ENCODE measurements around the gene RHPN2. TPM values are rescaled to one million over a fixed set of nuclear protein-coding genes. Genes with fewer than 3 reads are reported as not detected.

RHPN2 gene
- total RNA-seq, 1 experiment from 2014 or later: 32.8 TPM

DNA sequence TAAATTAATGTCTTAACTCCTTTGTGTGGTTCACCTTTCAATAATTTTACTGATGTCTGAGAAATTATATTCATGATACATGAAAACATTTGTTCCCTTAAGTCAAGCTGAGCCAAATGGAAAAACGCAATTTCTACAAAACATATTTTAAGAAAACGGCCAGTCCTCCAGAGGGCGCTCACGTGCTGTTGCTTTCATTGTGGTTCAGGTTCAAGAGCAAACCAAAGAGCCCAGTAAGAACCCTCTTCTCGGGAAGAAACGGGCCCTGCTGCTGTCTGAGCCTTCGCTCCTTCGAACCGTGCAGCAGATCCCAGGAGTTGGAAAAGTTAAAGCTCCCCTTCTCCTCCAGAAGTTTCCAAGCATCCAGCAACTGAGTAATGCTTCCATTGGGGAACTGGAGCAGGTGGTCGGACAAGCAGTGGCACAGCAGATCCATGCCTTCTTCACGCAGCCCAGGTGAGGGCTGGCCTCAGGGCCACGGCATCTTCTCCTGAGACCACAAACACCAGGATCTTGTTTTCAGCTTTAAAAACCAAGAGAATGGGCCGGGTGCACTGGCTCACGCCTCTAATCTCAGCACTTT, 88.4 kb downstream of the RHPN2 start:
- H3K36me3 ChIP-seq (ENCODE audit: low read depth, low read length): peaks cover 3% of the 10 kb centered on the region; the same call in 1 of the 2 replicates
- peaks cover 4% of the 10 kb centered on the region for H3K79me2 ChIP-seq (ENCODE audit: low read length)
- ATAC-seq: no peak
- H3K9me2 ChIP-seq (replicated peaks; ENCODE audit: low read length): no peaks in the 10 kb centered on the region
- TF ChIP-seq EZH2 (IDR thresholded peaks at IDR 0.05; ENCODE audit: low read length, unreplicated experiment): no peak
- TF ChIP-seq EZH2phosphoT487 (IDR thresholded peaks at IDR 0.05; ENCODE audit: borderline replicate concordance, low read length): no peak
- TF ChIP-seq, protein P1, sequence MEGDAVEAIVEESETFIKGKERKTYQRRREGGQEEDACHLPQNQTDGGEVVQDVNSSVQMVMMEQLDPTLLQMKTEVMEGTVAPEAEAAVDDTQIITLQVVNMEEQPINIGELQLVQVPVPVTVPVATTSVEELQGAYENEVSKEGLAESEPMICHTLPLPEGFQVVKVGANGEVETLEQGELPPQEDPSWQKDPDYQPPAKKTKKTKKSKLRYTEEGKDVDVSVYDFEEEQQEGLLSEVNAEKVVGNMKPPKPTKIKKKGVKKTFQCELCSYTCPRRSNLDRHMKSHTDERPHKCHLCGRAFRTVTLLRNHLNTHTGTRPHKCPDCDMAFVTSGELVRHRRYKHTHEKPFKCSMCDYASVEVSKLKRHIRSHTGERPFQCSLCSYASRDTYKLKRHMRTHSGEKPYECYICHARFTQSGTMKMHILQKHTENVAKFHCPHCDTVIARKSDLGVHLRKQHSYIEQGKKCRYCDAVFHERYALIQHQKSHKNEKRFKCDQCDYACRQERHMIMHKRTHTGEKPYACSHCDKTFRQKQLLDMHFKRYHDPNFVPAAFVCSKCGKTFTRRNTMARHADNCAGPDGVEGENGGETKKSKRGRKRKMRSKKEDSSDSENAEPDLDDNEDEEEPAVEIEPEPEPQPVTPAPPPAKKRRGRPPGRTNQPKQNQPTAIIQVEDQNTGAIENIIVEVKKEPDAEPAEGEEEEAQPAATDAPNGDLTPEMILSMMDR (conservative IDR thresholded peaks at IDR 0.05; ENCODE audit: low read depth, low read length): peak; percentile 84
- no peaks in the 10 kb centered on the region for H3K9me3 ChIP-seq (ENCODE audit: low read length)
- ChIA-PET POLR2A (ENCODE audit: unreplicated experiment) (no interaction called here), CTCF (no interaction called here)
- no peaks in the 10 kb centered on the region for H3K27me3 ChIP-seq (ENCODE audit: low read length)
- H3K27ac ChIP-seq (ENCODE audit: low read length): no peak overlapping the region
- H3K4me1 ChIP-seq (ENCODE audit: insufficient read depth, low read length): no peaks in the 10 kb centered on the region
- peak; percentile 73 for DNase-seq
- no peak overlapping the region for H3K4me3 ChIP-seq (ENCODE audit: low read length)
- H2AFZ ChIP-seq (ENCODE audit: low read length): no peak overlapping the region
- no peaks in the 10 kb centered on the region for H3F3A ChIP-seq (ENCODE audit: low read length, unreplicated experiment)
- no peaks in the 10 kb centered on the region for H4K20me1 ChIP-seq (ENCODE audit: low read length)
- no TSS peak for BruUV-seq (replicated peaks)
- intact Hi-C loops (cut with micrococcal nuclease): loop anchor here (1.0 to 10.0 kb wide), 2 partner anchors 98 to 143 kb away; no protein-coding TSS in a partner anchor
- H3K4me2 ChIP-seq (ENCODE audit: low read length): no peak overlapping the region
- no peak overlapping the region for H3K9ac ChIP-seq (ENCODE audit: low read length)

- intact Hi-C loops (cut with micrococcal nuclease): loop anchor here (5.0 to 10.0 kb wide), 3 partner anchors 103 to 280 kb away; partner anchors contain the start of gene NUDT19
- H3K27ac ChIP-seq (ENCODE audit: low read length): peak within 1 kb of the TSS; percentile 36; the same call in 1 of the 2 replicates
- POLR2A ChIA-PET (ENCODE audit: unreplicated experiment): interaction anchor here (0.6 kb wide), 1 partner anchor 330 kb away, joined by 5 read pairs; the partner anchor contains the start of gene CEBPA
Observed at GRCh38 chr19:32971715-32972540, 92.8 kb downstream of the RHPN2 start, which contains the start of the genes CEP89 and FAAP24. Gene CEP89, minus strand, starts transcription at chr19:32971958. Its CDS starts 84 bp downstream, at chr19:32971874. Gene FAAP24, plus strand, starts transcription at chr19:32972242. Its CDS starts 955 bp downstream, at chr19:32973197.

More at GRCh38 chr19:32971715-32972540, 92.8 kb downstream of the RHPN2 start, which contains the start of the genes CEP89 and FAAP24:
- H3K9me2 ChIP-seq (replicated peaks; ENCODE audit: low read length): no peaks in the 10 kb centered on the region
- H3K9me3 ChIP-seq (ENCODE audit: low read length): no peaks in the 10 kb centered on the region
- no peaks in the 10 kb centered on the region for H4K20me1 ChIP-seq (ENCODE audit: low read length)
- H2AFZ ChIP-seq (ENCODE audit: low read length): peak within 1 kb of the TSS; percentile 97
- H3K4me2 ChIP-seq (ENCODE audit: low read length): peak within 1 kb of the TSS; percentile 92
- CTCF ChIA-PET: interaction anchor here (0.5 to 0.6 kb wide), 2 partner anchors 89 to 153 kb away, joined by 4 to 5 read pairs; no protein-coding TSS in a partner anchor
- no peaks in the 10 kb centered on the region for H3K4me1 ChIP-seq (ENCODE audit: insufficient read depth, low read length)
- H3K9ac ChIP-seq (ENCODE audit: low read length): peak within 1 kb of the TSS; percentile 86
- ATAC-seq (peak; percentile 98), DNase-seq (peak; percentile 99)
- no TSS peak for BruUV-seq (replicated peaks)
- no peaks in the 10 kb centered on the region for H3F3A ChIP-seq (ENCODE audit: low read length, unreplicated experiment)
- peak within 1 kb of the TSS; percentile 85 for H3K4me3 ChIP-seq (ENCODE audit: low read length)
- peaks cover 19% of the 10 kb centered on the region for H3K79me2 ChIP-seq (ENCODE audit: low read length)
- TF ChIP-seq EZH2phosphoT487 (IDR thresholded peaks at IDR 0.05; ENCODE audit: borderline replicate concordance, low read length): no peak
- TF ChIP-seq, protein P1 (conservative IDR thresholded peaks at IDR 0.05; ENCODE audit: low read depth, low read length): no peak
- TF ChIP-seq EZH2 (IDR thresholded peaks at IDR 0.05; ENCODE audit: low read length, unreplicated experiment): no peak
- no peaks in the 10 kb centered on the region for H3K27me3 ChIP-seq (ENCODE audit: low read length)
- no peaks in the 10 kb centered on the region for H3K36me3 ChIP-seq (ENCODE audit: low read depth, low read length)
